HG02840 (cell line): ENCODE measurements around the gene RIPOR1.
A peak's percentile ranks its signal among the peaks of the same experiment; 100 is the strongest.

Experiments
- ATAC-seq: cut with Tn5 transposase; IDR thresholded peaks from one replicate; pipeline ENCODE4 v1.9.1; 2021; ENCODE audit warnings: mild to moderate bottlenecking, moderate library complexity, moderate number of reproducible peaks; ENCODE audit not compliant: unreplicated experiment, low FRiP score

The RIPOR1 gene

GRCh38 chr16:67537636-67538591 is 9.3 kb downstream of the RIPOR1 start:
- peak; percentile 47 for ATAC-seq

- ATAC-seq, result no peak
These were observed 10.1 kb downstream of the RIPOR1 start for GRCh38 chr16:67538666-67539101.

- ATAC-seq, result no peak
These were observed 10.6 kb downstream of the RIPOR1 start for GRCh38 chr16:67539271-67539670.

GRCh38 chr16:67539691-67540635 is 11.3 kb downstream of the RIPOR1 start:
- ATAC-seq, result no peak

- ATAC-seq, result no peak
These were observed 12.1 kb downstream of the RIPOR1 start for GRCh38 chr16:67540756-67541155.

GRCh38 chr16:67541391-67542263 is 13.0 kb downstream of the RIPOR1 start:
- no peak for ATAC-seq

DNA sequence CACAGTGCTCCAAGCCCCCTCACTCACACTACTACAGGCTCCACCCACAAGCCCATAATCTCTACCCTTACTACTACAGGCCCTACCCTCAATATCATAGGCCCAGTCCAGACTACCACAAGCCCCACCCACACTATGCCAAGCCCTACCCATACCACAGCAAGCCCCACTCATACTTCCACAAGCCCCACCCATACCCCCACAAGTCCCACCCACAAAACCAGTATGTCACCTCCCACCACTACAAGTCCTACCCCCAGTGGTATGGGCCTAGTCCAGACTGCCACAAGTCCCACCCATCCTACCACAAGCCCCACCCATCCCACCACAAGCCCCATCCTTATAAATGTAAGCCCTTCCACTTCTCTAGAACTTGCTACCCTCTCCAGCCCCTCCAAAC is 13.8 kb downstream of the RIPOR1 start:
- no peak for ATAC-seq

- no peak for ATAC-seq
These were observed 14.4 kb downstream of the RIPOR1 start for GRCh38 chr16:67543036-67543435.

GRCh38 chr16:67543582-67543981 is 15.0 kb downstream of the RIPOR1 start:
- no peak for ATAC-seq

DNA sequence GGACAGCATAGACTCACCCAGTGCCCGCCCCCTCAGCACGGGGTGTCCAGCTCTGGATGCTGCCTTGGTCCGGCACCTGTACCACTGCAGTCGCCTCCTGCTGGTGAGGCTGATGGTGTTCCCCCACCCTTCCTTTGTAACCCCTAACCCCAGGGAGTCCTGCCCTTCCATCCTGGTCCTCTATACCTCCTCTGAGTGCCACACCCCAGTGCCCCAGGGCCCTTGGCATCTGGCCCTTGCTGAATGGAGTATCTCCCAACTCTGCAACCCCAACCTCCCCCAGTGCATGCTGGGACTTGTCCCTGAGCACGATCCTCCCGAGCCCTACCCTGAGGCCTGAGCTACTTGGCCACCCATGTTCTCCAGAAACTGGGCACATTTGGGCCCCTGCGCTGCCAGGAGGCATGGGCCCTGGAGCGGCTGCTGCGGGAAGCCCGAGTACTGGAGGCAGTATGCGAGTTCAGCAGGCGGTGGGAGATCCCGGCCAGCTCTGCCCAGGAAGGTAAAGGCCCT is 15.8 kb downstream of the RIPOR1 start:
- ATAC-seq, result no peak

DNA sequence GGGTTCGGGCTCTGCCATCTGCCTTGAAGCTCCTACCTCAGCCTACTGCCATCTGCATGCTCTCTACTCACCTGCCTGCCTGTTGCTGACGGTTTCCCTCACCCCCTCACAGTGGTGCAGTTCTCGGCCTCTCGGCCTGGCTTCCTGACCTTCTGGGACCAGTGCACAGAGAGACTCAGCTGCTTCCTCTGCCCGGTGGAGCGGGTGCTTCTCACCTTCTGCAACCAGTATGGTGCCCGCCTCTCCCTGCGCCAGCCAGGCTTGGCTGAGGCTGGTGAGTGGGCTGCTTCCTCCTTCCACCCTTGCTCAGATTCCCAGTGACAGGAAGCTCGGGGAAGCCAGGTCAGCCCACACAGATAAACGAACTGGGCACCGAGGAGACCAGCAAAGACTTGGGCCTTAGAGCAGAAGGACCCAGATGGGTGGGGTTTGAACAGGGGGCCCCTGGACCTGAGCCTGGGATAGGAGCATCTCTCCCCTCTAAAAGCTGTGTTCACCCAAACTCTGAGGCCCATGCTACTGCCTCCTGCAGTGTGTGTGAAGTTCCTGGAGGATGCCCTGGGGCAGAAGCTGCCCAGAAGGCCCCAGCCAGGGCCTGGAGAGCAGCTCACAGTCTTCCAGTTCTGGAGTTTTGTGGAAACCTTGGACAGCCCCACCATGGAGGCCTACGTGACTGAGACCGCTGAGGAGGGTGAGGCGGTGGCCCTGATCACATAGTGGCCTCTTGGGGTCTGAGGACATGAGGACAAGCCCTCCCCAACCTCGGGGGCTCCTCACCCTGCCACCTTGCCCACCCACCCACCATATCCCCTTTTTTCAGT is 16.4 kb downstream of the RIPOR1 start:
- no peak for ATAC-seq

DNA sequence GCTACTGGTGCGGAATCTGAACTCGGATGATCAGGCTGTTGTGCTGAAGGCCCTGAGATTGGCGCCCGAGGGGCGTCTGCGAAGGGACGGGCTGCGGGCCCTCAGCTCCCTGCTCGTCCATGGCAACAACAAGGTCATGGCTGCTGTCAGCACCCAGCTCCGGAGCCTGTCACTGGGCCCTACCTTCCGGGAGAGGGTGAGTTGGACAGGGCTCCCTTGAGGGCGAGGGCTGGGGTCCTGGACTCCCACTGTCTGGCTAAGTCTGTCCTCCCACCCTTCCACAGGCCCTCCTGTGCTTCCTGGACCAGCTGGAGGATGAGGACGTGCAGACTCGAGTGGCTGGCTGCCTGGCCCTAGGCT is 17.0 kb downstream of the RIPOR1 start:
- ATAC-seq, result no peak

DNA sequence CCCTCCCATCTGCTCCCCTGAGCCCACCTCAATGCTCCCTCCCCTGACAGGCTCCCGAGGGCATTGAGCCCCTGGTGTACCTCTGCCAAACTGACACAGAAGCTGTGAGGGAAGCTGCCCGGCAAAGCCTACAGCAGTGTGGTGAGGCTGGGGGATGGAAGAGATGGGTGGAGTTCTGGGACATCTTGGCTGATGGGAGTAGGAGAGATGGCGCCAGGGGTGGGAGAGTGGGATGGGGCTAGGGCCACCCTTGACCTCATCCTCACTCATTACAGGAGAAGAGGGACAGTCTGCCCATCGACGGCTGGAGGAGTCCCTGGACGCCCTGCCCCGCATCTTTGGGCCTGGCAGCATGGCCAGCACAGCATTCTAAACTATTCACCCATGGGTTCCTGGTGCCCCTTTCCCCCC is 17.5 kb downstream of the RIPOR1 start:
- ATAC-seq, result no peak

DNA sequence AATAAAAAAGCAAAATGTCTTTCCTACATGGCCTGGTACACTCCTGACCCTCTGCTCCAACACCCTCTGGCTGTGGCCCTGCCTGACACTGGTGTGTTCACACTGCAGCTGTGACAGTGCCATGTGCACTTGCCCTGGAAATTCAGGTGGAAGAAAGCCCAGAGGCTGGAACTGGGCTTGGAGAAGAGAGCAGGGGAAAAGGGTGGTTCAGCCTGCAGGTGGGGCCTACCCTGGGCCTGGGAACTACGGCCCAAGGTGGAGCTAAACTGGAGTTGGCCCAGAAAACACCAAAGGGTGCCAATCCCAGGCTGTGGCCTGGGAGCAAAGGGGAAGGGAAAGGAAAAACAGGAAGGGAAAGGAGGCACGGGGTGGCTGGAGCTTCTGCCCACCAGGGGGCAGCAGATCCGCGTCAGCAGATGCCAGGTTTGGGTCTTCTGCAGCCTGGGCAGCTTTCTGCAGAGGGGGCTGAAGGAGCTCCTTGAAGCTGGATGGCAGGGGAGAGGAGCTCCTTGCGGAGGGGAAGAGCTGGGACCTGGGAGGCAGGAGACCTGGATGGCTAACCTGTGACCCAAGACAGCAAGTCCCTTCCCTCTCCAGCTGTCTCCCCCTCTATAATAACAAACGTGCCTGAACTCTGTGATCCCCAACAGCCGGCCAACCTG is 18.3 kb downstream of the RIPOR1 start:
- no peak for ATAC-seq

GRCh38 chr16:67547423-67548264 is 19.0 kb downstream of the RIPOR1 start:
- ATAC-seq, result no peak

- no peak for ATAC-seq
These were observed 19.9 kb downstream of the RIPOR1 start for GRCh38 chr16:67548265-67549126.

- ATAC-seq, result no peak
These were observed 20.6 kb downstream of the RIPOR1 start for GRCh38 chr16:67549240-67549639.
